GM19035 (cell line): ENCODE measurements around the gene ANO7.
"Not testable (repeated sequence)": the region's sequence is repeated elsewhere in the genome, so short reads cannot be mapped to it uniquely, and the experiment has no call there.

ENCODE experiments used
- ATAC-seq: cut with Tn5 transposase; IDR thresholded peaks from one replicate; pipeline ENCODE4 v1.9.1; 2021; ENCODE audit not compliant: unreplicated experiment

The ANO7 gene

GRCh38 chr2:241189093-241189855 lies 797 bp downstream of the ANO7 start:
- ATAC-seq = no peak

- ATAC-seq = no peak
These were observed 1.4 kb downstream of the ANO7 start for GRCh38 chr2:241189856-241190201.

GRCh38 chr2:241190291-241190981 lies 2.0 kb downstream of the ANO7 start:
- no peak for ATAC-seq

GRCh38 chr2:241191081-241191480 lies 2.6 kb downstream of the ANO7 start:
- ATAC-seq = no peak

GRCh38 chr2:241193271-241193670 lies 4.8 kb downstream of the ANO7 start:
- ATAC-seq = no peak

GRCh38 chr2:241194811-241195210 lies 6.3 kb downstream of the ANO7 start:
- no peak for ATAC-seq

- ATAC-seq = no peak
These were observed 7.1 kb downstream of the ANO7 start for GRCh38 chr2:241195506-241196130.

GRCh38 chr2:241197246-241197645 lies 8.8 kb downstream of the ANO7 start:
- not testable (repeated sequence) for ATAC-seq

- no peak for ATAC-seq
These were observed 9.5 kb downstream of the ANO7 start for GRCh38 chr2:241197947-241198346.

GRCh38 chr2:241198381-241199279 lies 10.2 kb downstream of the ANO7 start:
- ATAC-seq = no peak

GRCh38 chr2:241199286-241199685 lies 10.8 kb downstream of the ANO7 start:
- no peak for ATAC-seq

- ATAC-seq = no peak
These were observed 11.7 kb downstream of the ANO7 start for GRCh38 chr2:241199897-241200821.

- ATAC-seq = no peak
These were observed 12.4 kb downstream of the ANO7 start for GRCh38 chr2:241200822-241201395.

- ATAC-seq = no peak
These were observed 13.2 kb downstream of the ANO7 start for GRCh38 chr2:241201445-241202267.

GRCh38 chr2:241202268-241202585 lies 13.8 kb downstream of the ANO7 start:
- no peak for ATAC-seq

- ATAC-seq = no peak
These were observed 14.2 kb downstream of the ANO7 start for GRCh38 chr2:241202681-241203080.

GRCh38 chr2:241203218-241204009 lies 14.9 kb downstream of the ANO7 start:
- no peak for ATAC-seq

- ATAC-seq = no peak
These were observed 15.5 kb downstream of the ANO7 start for GRCh38 chr2:241204010-241204384.
